Ureter (tissue), 1 donor: ENCODE data around the gene PPP4C. TPM values are rescaled to one million over a fixed set of nuclear protein-coding genes. Genes with fewer than 3 reads are reported as not detected.
A peak's percentile ranks its signal among the peaks of the same experiment; 100 is the strongest.
"Not testable (repeated sequence)": the region's sequence is repeated elsewhere in the genome, so short reads cannot be mapped to it uniquely, and the experiment has no call there.

Experiments
- DNase-seq: peaks from one replicate; pipeline ENCODE4 v3.0.0-alpha.2; 2020; ENCODE audit warnings: low spot score
- total RNA-seq: library from RNA; stranded (reverse); gene quantifications from one replicate; pipeline ENCODE4 v1.2.4, GENCODE V29; 2023
- donor health status: DM: yes; HTN: yes; CAD: no.

Gene PPP4C
- total RNA-seq, 1 donor from 2014 or later: 88.9 TPM

DNA sequence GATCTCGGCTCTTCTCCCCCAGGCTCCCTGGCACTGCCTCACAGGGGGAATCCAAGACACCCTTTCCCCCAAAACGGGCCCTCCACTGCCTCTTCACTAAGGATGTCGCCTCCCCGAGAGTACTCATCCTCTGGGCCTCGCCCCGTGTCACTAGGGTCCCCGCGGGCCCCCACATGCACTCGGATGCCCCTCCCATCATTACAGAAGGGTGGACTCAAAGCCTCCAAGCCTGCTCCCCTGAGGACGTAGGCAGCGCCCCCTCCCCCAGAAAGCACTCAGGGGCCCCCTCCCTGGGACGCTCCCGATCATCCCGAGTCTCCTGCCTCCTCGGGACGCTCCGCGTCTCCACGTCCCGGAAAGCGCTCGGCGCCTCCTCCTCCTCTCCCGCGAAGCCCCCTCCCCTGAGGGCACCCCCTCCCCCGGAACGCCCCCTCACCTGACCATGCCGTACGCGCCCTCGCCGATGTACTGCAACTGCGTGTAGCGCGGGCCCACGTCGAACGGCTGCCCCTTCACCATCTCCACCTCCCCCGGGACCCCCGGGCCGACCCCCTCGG, 46.9 kb downstream of the PPP4C start:
- DNase-seq: peak; percentile 45

DNA sequence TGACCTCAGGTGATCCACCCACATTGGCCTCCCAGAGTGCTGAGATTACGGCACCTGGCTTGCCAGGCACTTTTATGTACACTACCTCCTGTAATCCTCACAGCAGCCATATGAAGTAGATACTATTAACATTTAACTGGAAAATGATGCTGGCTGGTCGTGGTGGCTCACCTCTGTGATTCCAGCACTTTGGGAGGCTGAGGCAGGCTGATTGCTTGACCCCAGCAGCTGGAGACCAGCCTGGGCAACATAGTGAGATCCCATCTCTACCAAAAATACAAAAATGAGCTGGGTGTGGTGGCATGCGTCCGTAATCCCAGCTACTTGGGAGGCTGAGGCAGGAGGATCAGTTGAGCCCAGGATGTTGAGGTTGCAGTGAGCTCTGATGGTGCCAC, 49.2 kb downstream of the PPP4C start:
- DNase-seq: no peak

DNA sequence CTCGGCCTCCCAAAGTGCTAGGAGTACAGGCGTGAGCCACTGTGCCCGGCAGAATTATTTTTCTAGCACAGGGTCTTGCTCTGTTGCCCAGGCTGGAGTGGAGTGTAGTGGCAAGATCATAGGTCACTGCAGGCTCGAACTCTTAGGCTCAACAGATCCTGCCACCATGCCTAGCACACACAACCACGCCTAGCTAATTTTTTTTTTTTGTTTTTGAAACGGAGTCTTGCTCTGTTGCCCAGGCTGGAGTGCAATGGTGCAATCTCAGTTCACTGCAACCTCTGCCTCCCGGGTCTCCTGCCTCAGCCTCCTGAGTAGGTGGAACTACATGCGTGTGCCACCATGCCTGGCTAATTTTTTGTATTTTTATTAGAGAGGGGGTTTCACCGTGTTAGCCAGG, 49.9 kb downstream of the PPP4C start:
- DNase-seq: not testable (repeated sequence)

DNA sequence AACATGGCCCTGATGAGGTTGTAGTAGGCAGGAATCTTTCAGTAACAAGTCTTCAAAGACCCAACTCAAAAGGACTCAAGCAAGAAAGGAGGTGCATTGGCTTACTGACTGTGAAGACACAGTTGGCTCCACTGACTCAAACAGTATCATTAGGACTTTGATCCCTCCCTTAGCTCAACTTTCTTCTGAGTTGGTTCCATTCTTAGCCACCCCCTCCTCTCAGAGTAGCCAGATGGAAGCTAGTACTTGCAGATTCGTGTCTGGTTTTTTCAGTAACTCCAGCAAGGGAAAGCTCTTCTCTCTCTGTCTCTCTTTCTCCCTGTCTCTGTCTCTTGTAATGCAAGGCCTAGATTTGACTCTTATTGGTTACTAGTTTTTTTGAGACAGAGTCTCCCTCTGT, 52.2 kb downstream of the PPP4C start:
- DNase-seq: no peak

DNA sequence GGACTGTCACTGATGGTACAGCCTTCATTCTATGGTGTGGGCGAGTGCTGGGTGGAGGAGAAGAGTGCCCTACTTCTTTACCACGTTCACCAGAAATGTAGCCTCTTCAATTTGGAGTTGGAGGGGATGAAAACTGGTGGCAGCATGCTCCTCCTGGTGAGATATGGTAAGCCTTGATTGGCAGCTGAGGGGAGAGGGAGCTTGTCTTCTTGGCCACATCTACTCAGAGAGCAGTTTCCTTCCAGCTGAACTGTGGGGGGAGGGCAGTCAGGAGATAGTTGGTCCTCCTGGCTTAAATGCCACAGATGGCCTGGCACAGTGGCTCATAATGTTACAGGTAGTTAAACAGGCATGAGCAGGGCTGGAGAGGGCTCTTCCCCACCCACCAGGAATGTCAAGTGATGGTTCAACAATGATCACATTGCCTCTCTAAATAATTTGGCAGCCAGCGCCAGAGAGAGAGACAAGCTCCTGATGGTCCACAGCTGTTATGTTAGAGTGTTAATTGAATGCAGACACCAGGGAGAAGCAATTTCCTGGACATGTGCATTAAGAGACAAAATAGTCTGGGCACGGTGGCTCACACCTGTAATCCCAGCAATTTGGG, 56.2 kb downstream of the PPP4C start:
- DNase-seq: no peak

DNA sequence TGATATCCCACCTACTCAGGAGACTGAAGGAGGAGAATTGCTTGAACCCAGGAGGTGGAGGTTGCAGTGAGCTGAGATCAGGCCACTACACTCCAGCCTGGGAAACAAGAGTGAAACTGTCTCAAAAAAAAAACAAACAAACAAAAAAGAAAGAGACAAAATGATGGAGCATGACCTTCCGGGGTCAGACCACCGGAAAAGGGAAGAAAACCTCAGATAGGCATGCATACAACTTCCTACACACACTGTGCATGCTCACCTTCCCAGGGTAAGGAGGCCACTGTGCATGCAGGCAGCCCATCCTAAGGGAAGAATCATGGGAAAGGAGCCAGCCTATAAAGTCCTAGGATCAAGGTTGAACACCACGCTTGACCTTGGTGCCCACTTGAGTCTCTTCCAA, 56.8 kb downstream of the PPP4C start:
- no peak for DNase-seq

Other genes with a start within 250 kb of the PPP4C start
- gene CDIPT, start 212.8 kb upstream of the PPP4C start, total RNA-seq: 71.4 TPM
- gene SEZ6L2, start 176.4 kb upstream of the PPP4C start, total RNA-seq: 7.5 TPM
- 1.2 TPM for gene ASPHD1, start 175.5 kb upstream of the PPP4C start, total RNA-seq
- 33.6 TPM for gene KCTD13, start 149.8 kb upstream of the PPP4C start, total RNA-seq
- 131 TPM for gene TMEM219, start 113.9 kb upstream of the PPP4C start, total RNA-seq
- 45.1 TPM for gene TAOK2, start 102.1 kb upstream of the PPP4C start, total RNA-seq
- gene HIRIP3, start 80.4 kb upstream of the PPP4C start, total RNA-seq: 11.2 TPM
- 88.5 TPM for gene INO80E, start 79.8 kb upstream of the PPP4C start, total RNA-seq
- gene DOC2A, start 65.0 kb upstream of the PPP4C start, total RNA-seq: 3.1 TPM
- not detected for gene C16orf92, start 52.8 kb upstream of the PPP4C start, total RNA-seq
- not detected for gene TLCD3B, start 44.7 kb upstream of the PPP4C start, total RNA-seq
- gene ALDOA, start 10.2 kb upstream of the PPP4C start, total RNA-seq: 1,279 TPM
- gene TBX6, start 15.9 kb downstream of the PPP4C start, total RNA-seq: 8.9 TPM
- 31.0 TPM for gene YPEL3, start 20.2 kb downstream of the PPP4C start, total RNA-seq
- 53.1 TPM for gene GDPD3, start 37.5 kb downstream of the PPP4C start, total RNA-seq
- 96.4 TPM for gene MAPK3, start 47.2 kb downstream of the PPP4C start, total RNA-seq
- 24.2 TPM for gene CORO1A, start 107.6 kb downstream of the PPP4C start, total RNA-seq
- 82.9 TPM for gene BOLA2B, start 117.7 kb downstream of the PPP4C start, total RNA-seq
- gene SLX1A, start 117.9 kb downstream of the PPP4C start, total RNA-seq: 36.4 TPM
- gene SULT1A3, start 123.3 kb downstream of the PPP4C start, total RNA-seq: 28.3 TPM
- 48.8 TPM for gene NPIPB13, start 172.5 kb downstream of the PPP4C start, total RNA-seq